ENCODE results near the gene CUBN.

- TF ChIP-seq CTCF (IDR thresholded peaks at IDR 0.05) (no peak), POLR2A (IDR thresholded peaks at IDR 0.05) (no peak)
Measured at GRCh38 chr10:16919121-16919982, 210.3 kb downstream of the CUBN start.
